Stimulated activated effector memory CD8-positive, alpha-beta T cell treated with anti-CD3 and anti-CD28 coated beads, Interleukin-12 subunit alpha, Interleukin-12 subunit beta, amount 100 ng/mL, for 72 hours (primary cell): Measurements from ENCODE around the gene LRRC10B.
A peak's percentile ranks its signal among the peaks of the same experiment; 100 is the strongest.

Experiments
- ATAC-seq: fragments of 150-1000 bp; cut with Tn5 transposase; 2 replicates; pipeline ENCODE4 v1.10.0; 2021
- DNase-seq, 2 donors: peaks; one replicate each; pipeline ENCODE4 v3.0.0; 2021 to 2022; ENCODE audit warnings: low spot score in 2 of 2
- H3K27ac Mint-ChIP-seq: one replicate; pipeline ENCODE4 v1.8.0; 2022; ENCODE audit warnings: mild to moderate bottlenecking, mixed read lengths
- H3K36me3 Mint-ChIP-seq: one replicate; pipeline ENCODE4 v1.8.0; 2022; ENCODE audit warnings: mild to moderate bottlenecking, mixed read lengths
- H3K4me1 Mint-ChIP-seq: one replicate; pipeline ENCODE4 v1.8.0; 2022; ENCODE audit warnings: mixed read lengths
- H3K4me3 Mint-ChIP-seq: one replicate; pipeline ENCODE4 v1.8.0; 2022; ENCODE audit warnings: mild to moderate bottlenecking, mixed read lengths
- H3K9me3 Mint-ChIP-seq: one replicate; pipeline ENCODE4 v1.8.0; 2022; ENCODE audit warnings: mixed read lengths

The LRRC10B gene

GRCh38 chr11:61480261-61480993 lies 28.1 kb upstream of the LRRC10B start:
- peaks cover 7% of the 10 kb centered on the region for H3K4me1 Mint-ChIP-seq
- H3K36me3 Mint-ChIP-seq: peaks cover 5% of the 10 kb centered on the region
- DNase-seq (no peak), ATAC-seq (no peak)
- H3K4me3 Mint-ChIP-seq: no peak overlapping the region
- H3K27ac Mint-ChIP-seq: no peak overlapping the region
- H3K9me3 Mint-ChIP-seq: no peaks in the 10 kb centered on the region

- ATAC-seq (no peak), DNase-seq (no peak)
- no peak overlapping the region for H3K27ac Mint-ChIP-seq
- no peaks in the 10 kb centered on the region for H3K9me3 Mint-ChIP-seq
- peaks cover 7% of the 10 kb centered on the region for H3K4me1 Mint-ChIP-seq
- H3K36me3 Mint-ChIP-seq: peaks cover 5% of the 10 kb centered on the region
- H3K4me3 Mint-ChIP-seq: no peak overlapping the region
Observed at GRCh38 chr11:61480994-61481335, 27.6 kb upstream of the LRRC10B start.

- Mint-ChIP-seq H3K36me3 (peaks cover 5% of the 10 kb centered on the region), H3K4me1 (peaks cover 7% of the 10 kb centered on the region), H3K4me3 (no peak overlapping the region), H3K27ac (no peak overlapping the region), H3K9me3 (no peaks in the 10 kb centered on the region)
- DNase-seq: no peak
- no peak for ATAC-seq
Observed at GRCh38 chr11:61481806-61482205, 26.7 kb upstream of the LRRC10B start.

- Mint-ChIP-seq H3K4me3 (no peak overlapping the region), H3K4me1 (peaks cover 7% of the 10 kb centered on the region), H3K36me3 (peaks cover 5% of the 10 kb centered on the region), H3K9me3 (no peaks in the 10 kb centered on the region), H3K27ac (no peak overlapping the region)
- DNase-seq (peak; percentile 18 to 57), ATAC-seq (peak; percentile 52)
Observed at GRCh38 chr11:61482513-61482912, 26.0 kb upstream of the LRRC10B start.

- H3K9me3 Mint-ChIP-seq: no peaks in the 10 kb centered on the region
- DNase-seq (no peak), ATAC-seq (no peak)
- peaks cover 4% of the 10 kb centered on the region for H3K4me1 Mint-ChIP-seq
- H3K36me3 Mint-ChIP-seq: no peaks in the 10 kb centered on the region
- H3K4me3 Mint-ChIP-seq: no peak overlapping the region
- H3K27ac Mint-ChIP-seq: no peak overlapping the region
Observed at GRCh38 chr11:61484541-61484940, 24.0 kb upstream of the LRRC10B start.

GRCh38 chr11:61485080-61485479 lies 23.5 kb upstream of the LRRC10B start:
- Mint-ChIP-seq H3K27ac (no peak overlapping the region), H3K9me3 (no peaks in the 10 kb centered on the region), H3K36me3 (no peaks in the 10 kb centered on the region), H3K4me3 (no peak overlapping the region), H3K4me1 (peaks cover 4% of the 10 kb centered on the region)
- DNase-seq (no peak), ATAC-seq (no peak)

- peaks cover 4% of the 10 kb centered on the region for H3K4me1 Mint-ChIP-seq
- no peak overlapping the region for H3K4me3 Mint-ChIP-seq
- no peak for ATAC-seq
- no peaks in the 10 kb centered on the region for H3K9me3 Mint-ChIP-seq
- no peak for DNase-seq
- no peaks in the 10 kb centered on the region for H3K36me3 Mint-ChIP-seq
- H3K27ac Mint-ChIP-seq: no peak overlapping the region
Observed at GRCh38 chr11:61486011-61486620, 22.4 kb upstream of the LRRC10B start.

GRCh38 chr11:61486779-61487178 lies 21.8 kb upstream of the LRRC10B start:
- Mint-ChIP-seq H3K4me3 (no peak overlapping the region), H3K27ac (no peak overlapping the region), H3K9me3 (no peaks in the 10 kb centered on the region), H3K4me1 (peaks cover 4% of the 10 kb centered on the region), H3K36me3 (no peaks in the 10 kb centered on the region)
- ATAC-seq (no peak), DNase-seq (no peak)

GRCh38 chr11:61487342-61488025 lies 21.1 kb upstream of the LRRC10B start:
- H3K4me1 Mint-ChIP-seq: peaks cover 4% of the 10 kb centered on the region
- no peak overlapping the region for H3K27ac Mint-ChIP-seq
- no peaks in the 10 kb centered on the region for H3K36me3 Mint-ChIP-seq
- H3K9me3 Mint-ChIP-seq: no peaks in the 10 kb centered on the region
- ATAC-seq (no peak), DNase-seq (no peak)
- no peak overlapping the region for H3K4me3 Mint-ChIP-seq

GRCh38 chr11:61488651-61489291 lies 19.8 kb upstream of the LRRC10B start:
- H3K27ac Mint-ChIP-seq: no peak overlapping the region
- H3K4me1 Mint-ChIP-seq: peaks cover 4% of the 10 kb centered on the region
- DNase-seq (no peak), ATAC-seq (no peak)
- H3K36me3 Mint-ChIP-seq: no peaks in the 10 kb centered on the region
- no peak overlapping the region for H3K4me3 Mint-ChIP-seq
- no peaks in the 10 kb centered on the region for H3K9me3 Mint-ChIP-seq

- peaks cover 4% of the 10 kb centered on the region for H3K4me1 Mint-ChIP-seq
- no peaks in the 10 kb centered on the region for H3K9me3 Mint-ChIP-seq
- no peak for DNase-seq
- H3K4me3 Mint-ChIP-seq: no peak overlapping the region
- no peak for ATAC-seq
- no peaks in the 10 kb centered on the region for H3K36me3 Mint-ChIP-seq
- no peak overlapping the region for H3K27ac Mint-ChIP-seq
Observed at GRCh38 chr11:61489833-61490721, 18.5 kb upstream of the LRRC10B start.

GRCh38 chr11:61491736-61492395 lies 16.7 kb upstream of the LRRC10B start:
- Mint-ChIP-seq H3K36me3 (no peaks in the 10 kb centered on the region), H3K4me1 (peaks cover 4% of the 10 kb centered on the region), H3K27ac (no peak overlapping the region), H3K4me3 (no peak overlapping the region), H3K9me3 (no peaks in the 10 kb centered on the region)
- ATAC-seq: no peak
- DNase-seq: no peak

GRCh38 chr11:61494381-61494961 lies 14.1 kb upstream of the LRRC10B start:
- DNase-seq: no peak
- Mint-ChIP-seq H3K9me3 (no peaks in the 10 kb centered on the region), H3K4me1 (no peaks in the 10 kb centered on the region), H3K36me3 (no peaks in the 10 kb centered on the region), H3K4me3 (no peak overlapping the region), H3K27ac (no peak overlapping the region)
- ATAC-seq: no peak
